A204.1 (cell line): ENCODE results near the gene KCNJ6.
"Not testable (repeated sequence)": the region's sequence is repeated elsewhere in the genome, so short reads cannot be mapped to it uniquely, and the experiment has no call there.

Experiments
- FAIRE-seq: peaks from 2 replicates; lab custom pipeline; 2012; peaks lifted over from hg19 to GRCh38; lab: Jason Lieb, UNC

KCNJ6 gene

GRCh38 chr21:37595944-37596343 is 320.3 kb downstream of the KCNJ6 start:
- FAIRE-seq = no peak

GRCh38 chr21:37594472-37594951 is 321.7 kb downstream of the KCNJ6 start:
- no peak for FAIRE-seq

- no peak for FAIRE-seq
These were observed 322.4 kb downstream of the KCNJ6 start for GRCh38 chr21:37593740-37594471.

GRCh38 chr21:37593015-37593414 is 323.2 kb downstream of the KCNJ6 start:
- FAIRE-seq = no peak

- FAIRE-seq = no peak
These were observed 323.8 kb downstream of the KCNJ6 start for GRCh38 chr21:37592496-37592895.

- not testable (repeated sequence) for FAIRE-seq
These were observed 324.3 kb downstream of the KCNJ6 start for GRCh38 chr21:37591994-37592393.

GRCh38 chr21:37590836-37591235 is 325.4 kb downstream of the KCNJ6 start:
- not testable (repeated sequence) for FAIRE-seq

GRCh38 chr21:37588644-37589043 is 327.6 kb downstream of the KCNJ6 start:
- FAIRE-seq = not testable (repeated sequence)

GRCh38 chr21:37587635-37588177 is 328.6 kb downstream of the KCNJ6 start:
- FAIRE-seq = no peak

GRCh38 chr21:37587203-37587602 is 329.1 kb downstream of the KCNJ6 start:
- FAIRE-seq = no peak

- no peak for FAIRE-seq
These were observed 333.7 kb downstream of the KCNJ6 start for GRCh38 chr21:37582590-37582989.

GRCh38 chr21:37580666-37581065 is 335.6 kb downstream of the KCNJ6 start:
- no peak for FAIRE-seq

GRCh38 chr21:37579356-37579755 is 336.9 kb downstream of the KCNJ6 start:
- FAIRE-seq = no peak

- FAIRE-seq = no peak
These were observed 337.7 kb downstream of the KCNJ6 start for GRCh38 chr21:37578471-37579126.

GRCh38 chr21:37576929-37577328 is 339.3 kb downstream of the KCNJ6 start:
- not testable (repeated sequence) for FAIRE-seq

GRCh38 chr21:37575580-37575979 is 340.7 kb downstream of the KCNJ6 start:
- no peak for FAIRE-seq

- FAIRE-seq = no peak
These were observed 341.5 kb downstream of the KCNJ6 start for GRCh38 chr21:37574751-37575150.

GRCh38 chr21:37574316-37574715 is 341.9 kb downstream of the KCNJ6 start:
- no peak for FAIRE-seq

- FAIRE-seq = no peak
These were observed 344.8 kb downstream of the KCNJ6 start for GRCh38 chr21:37571442-37571841.

- no peak for FAIRE-seq
These were observed 347.3 kb downstream of the KCNJ6 start for GRCh38 chr21:37568916-37569315.

- no peak for FAIRE-seq
These were observed 347.8 kb downstream of the KCNJ6 start for GRCh38 chr21:37568415-37568814.

GRCh38 chr21:37566790-37567615 is 349.3 kb downstream of the KCNJ6 start:
- no peak for FAIRE-seq
